ENCODE data around the gene AOPEP. TPM values are rescaled to one million over a fixed set of nuclear protein-coding genes. Genes with fewer than 3 reads are reported as not detected.

Gene AOPEP
- total RNA-seq, 1 donor from 2014 or later = 75.3 TPM

GRCh38 chr9:94697972-94698581 is 28.4 kb upstream of the AOPEP start:
- Mint-ChIP-seq H3K27ac (ENCODE audit: unreplicated experiment) (peak overlapping the region; percentile 50), H3K36me3 (ENCODE audit: low read depth, unreplicated experiment) (no peaks in the 10 kb centered on the region), H3K9me3 (ENCODE audit: unreplicated experiment) (peaks cover 2% of the 10 kb centered on the region), H3K27me3 (ENCODE audit: low read depth, unreplicated experiment) (no peaks in the 10 kb centered on the region), H3K4me3 (ENCODE audit: unreplicated experiment) (no peak overlapping the region), H3K4me1 (ENCODE audit: low read depth, unreplicated experiment) (peaks cover 34% of the 10 kb centered on the region)
- H3K9me3 ChIP-seq (ENCODE audit: insufficient read depth, low read depth, low read length) = no peaks in the 10 kb centered on the region
- H3K36me3 ChIP-seq (ENCODE audit: insufficient read depth, low read length) = no peaks in the 10 kb centered on the region
- H4K20me1 ChIP-seq (ENCODE audit: insufficient read depth, low read length) = no peaks in the 10 kb centered on the region
- H3K4me1 ChIP-seq (ENCODE audit: insufficient read depth, low read length) = peaks cover 5% of the 10 kb centered on the region
- no peaks in the 10 kb centered on the region for H3K27me3 ChIP-seq (ENCODE audit: insufficient read depth, low read length)
- no peak overlapping the region for H3K9ac ChIP-seq (ENCODE audit: low read length)
- no peak overlapping the region for H3K4me3 ChIP-seq (ENCODE audit: insufficient read depth, low read depth, low read length)
- TF ChIP-seq EZH2 (IDR thresholded peaks at IDR 0.05; ENCODE audit: insufficient read depth, low read length) (no peak), CTCF (IDR thresholded peaks at IDR 0.05; ENCODE audit: insufficient read depth, low read depth, low read length) (no peak)
- no peak for FAIRE-seq
- H3K27ac ChIP-seq (ENCODE audit: low read depth, low read length) = no peak overlapping the region
- peak overlapping the region; percentile 45 for H2AFZ ChIP-seq (ENCODE audit: low read depth, low read length)
- H3K4me2 ChIP-seq (ENCODE audit: low read length) = peak overlapping the region; percentile 21
- peak; percentile 63 for DNase-seq (ENCODE audit: low read depth)
- no peaks in the 10 kb centered on the region for H3K79me2 ChIP-seq (ENCODE audit: insufficient read depth, low read length)

- H3K9me3 ChIP-seq (ENCODE audit: insufficient read depth, low read depth, low read length) = no peaks in the 10 kb centered on the region
- H2AFZ ChIP-seq (ENCODE audit: low read depth, low read length) = no peak overlapping the region
- H3K79me2 ChIP-seq (ENCODE audit: insufficient read depth, low read length) = no peaks in the 10 kb centered on the region
- no peak overlapping the region for H3K4me3 ChIP-seq (ENCODE audit: insufficient read depth, low read depth, low read length)
- Mint-ChIP-seq H3K36me3 (ENCODE audit: low read depth, unreplicated experiment) (no peaks in the 10 kb centered on the region), H3K4me1 (ENCODE audit: low read depth, unreplicated experiment) (peaks cover 28% of the 10 kb centered on the region), H3K27me3 (ENCODE audit: low read depth, unreplicated experiment) (peaks cover 7% of the 10 kb centered on the region), H3K9me3 (ENCODE audit: unreplicated experiment) (peaks cover 2% of the 10 kb centered on the region), H3K4me3 (ENCODE audit: unreplicated experiment) (no peak overlapping the region), H3K27ac (ENCODE audit: unreplicated experiment) (peak overlapping the region; percentile 67)
- TF ChIP-seq EZH2 (IDR thresholded peaks at IDR 0.05; ENCODE audit: insufficient read depth, low read length) = no peak
- no peak for TF ChIP-seq CTCF (IDR thresholded peaks at IDR 0.05; ENCODE audit: insufficient read depth, low read depth, low read length)
- H3K4me2 ChIP-seq (ENCODE audit: low read length) = no peak overlapping the region
- H3K4me1 ChIP-seq (ENCODE audit: insufficient read depth, low read length) = peaks cover 5% of the 10 kb centered on the region
- H4K20me1 ChIP-seq (ENCODE audit: insufficient read depth, low read length) = no peaks in the 10 kb centered on the region
- no peak overlapping the region for H3K27ac ChIP-seq (ENCODE audit: low read depth, low read length)
- H3K36me3 ChIP-seq (ENCODE audit: insufficient read depth, low read length) = no peaks in the 10 kb centered on the region
- no peak for DNase-seq (ENCODE audit: low read depth)
- H3K9ac ChIP-seq (ENCODE audit: low read length) = no peak overlapping the region
- FAIRE-seq = no peak
- H3K27me3 ChIP-seq (ENCODE audit: insufficient read depth, low read length) = peaks cover 7% of the 10 kb centered on the region
These were observed 26.7 kb upstream of the AOPEP start for GRCh38 chr9:94699715-94700373.

GRCh38 chr9:94700445-94700844 is 26.1 kb upstream of the AOPEP start:
- no peak for DNase-seq (ENCODE audit: low read depth)
- Histone ChIP-seq H3K79me2 (ENCODE audit: insufficient read depth, low read length) (no peaks in the 10 kb centered on the region), H3K9ac (ENCODE audit: low read length) (no peak overlapping the region), H3K27me3 (ENCODE audit: insufficient read depth, low read length) (peaks cover 12% of the 10 kb centered on the region), H3K9me3 (ENCODE audit: insufficient read depth, low read depth, low read length) (no peaks in the 10 kb centered on the region), H3K4me1 (ENCODE audit: insufficient read depth, low read length) (peaks cover 5% of the 10 kb centered on the region), H3K27ac (ENCODE audit: low read depth, low read length) (no peak overlapping the region), H3K36me3 (ENCODE audit: insufficient read depth, low read length) (no peaks in the 10 kb centered on the region), H3K4me2 (ENCODE audit: low read length) (no peak overlapping the region), H4K20me1 (ENCODE audit: insufficient read depth, low read length) (no peaks in the 10 kb centered on the region), H3K4me3 (ENCODE audit: insufficient read depth, low read depth, low read length) (no peak overlapping the region), H2AFZ (ENCODE audit: low read depth, low read length) (no peak overlapping the region)
- Mint-ChIP-seq H3K4me1 (ENCODE audit: low read depth, unreplicated experiment) (peaks cover 28% of the 10 kb centered on the region), H3K27me3 (ENCODE audit: low read depth, unreplicated experiment) (peaks cover 7% of the 10 kb centered on the region), H3K36me3 (ENCODE audit: low read depth, unreplicated experiment) (no peaks in the 10 kb centered on the region), H3K9me3 (ENCODE audit: unreplicated experiment) (peaks cover 2% of the 10 kb centered on the region), H3K27ac (ENCODE audit: unreplicated experiment) (peak overlapping the region; percentile 67), H3K4me3 (ENCODE audit: unreplicated experiment) (no peak overlapping the region)
- TF ChIP-seq CTCF (IDR thresholded peaks at IDR 0.05; ENCODE audit: insufficient read depth, low read depth, low read length) (no peak), EZH2 (IDR thresholded peaks at IDR 0.05; ENCODE audit: insufficient read depth, low read length) (no peak)
- peak; percentile 13 for FAIRE-seq

All from astrocyte (in vitro differentiated cells and primary cell).